IMR-90 (cell line): ENCODE measurements around the gene DPYD. TPM values are rescaled to one million over a fixed set of nuclear protein-coding genes. Genes with fewer than 3 reads are reported as not detected.

Experiments used
- ATAC-seq: fragments of 200-7000 bp; cut with Tn5 transposase; 2 replicates; pipeline ENCODE4 v1.9.1; 2020; ENCODE audit warnings: low read depth, mild to moderate bottlenecking, moderate library complexity
- BruUV-seq: library from RNA; stranded (reverse); fragments of 400-500 nt; replicated peaks from 2 replicates; lab custom pipeline; 2021; lab: Mats Ljungman, UMichigan
- CTCF ChIA-PET: fragments of 300-600 bp; formaldehyde crosslinking; extraction: SDS; loops from one replicate; lab custom pipeline; 2021; ENCODE audit warnings: antibody characterized with exemption; lab: Yijun Ruan, JAX
- POLR2A ChIA-PET: fragments of 300-600 bp; sonication (Branson Sonifier 250); formaldehyde crosslinking; loops from one replicate; lab custom pipeline; 2022; ENCODE audit warnings: antibody characterized with exemption; ENCODE audit not compliant: unreplicated experiment; lab: Charles Lee
- DNase-seq: peaks from one replicate; pipeline ENCODE4 v3.0.0; 2013
- H2AFZ ChIP-seq: replicated peaks from 2 replicates; pipeline ENCODE3; 2013; ENCODE audit warnings: low read length, mild to moderate bottlenecking; ENCODE audit not compliant: poor library complexity
- H2AK5ac ChIP-seq: 2 replicates; pipeline ENCODE4 v1.6.1; 2013; ENCODE audit warnings: low read depth, low read length, inconsistent platforms
- H2AK9ac ChIP-seq: replicated peaks from 2 replicates; pipeline ENCODE3; 2013; ENCODE audit warnings: mild to moderate bottlenecking, low read depth, low read length, moderate library complexity; ENCODE audit not compliant: poor library complexity
- H2BK120ac ChIP-seq: 2 replicates; pipeline ENCODE4 v1.6.1; 2013; ENCODE audit warnings: low read depth, low read length, inconsistent platforms
- H2BK15ac ChIP-seq: 3 replicates; pipeline ENCODE4 v1.6.1; 2013; ENCODE audit warnings: low read depth, low read length, inconsistent platforms
- H2BK20ac ChIP-seq: 2 replicates; pipeline ENCODE4 v1.6.1; 2013; ENCODE audit warnings: low read depth, mild to moderate bottlenecking, inconsistent platforms, low read length, moderate library complexity
- H2BK5ac ChIP-seq: 2 replicates; pipeline ENCODE4 v1.6.1; 2013; ENCODE audit warnings: mild to moderate bottlenecking, low read depth, low read length, inconsistent platforms; ENCODE audit not compliant: poor library complexity, severe bottlenecking
- H3K14ac ChIP-seq: replicated peaks from 2 replicates; pipeline ENCODE4 v1.6.1; 2013; ENCODE audit warnings: low read depth, low read length, inconsistent platforms
- H3K18ac ChIP-seq: 2 replicates; pipeline ENCODE4 v1.6.1; 2013; ENCODE audit warnings: low read depth, low read length, control low read depth
- H3K23ac ChIP-seq: 2 replicates; pipeline ENCODE4 v1.6.1; 2013; ENCODE audit warnings: low read depth, low read length, inconsistent platforms
- H3K27ac ChIP-seq: 2 replicates; pipeline ENCODE4 v1.5.1; 2013; ENCODE audit warnings: mild to moderate bottlenecking, control low read depth, low read length; ENCODE audit not compliant: insufficient read depth
- H3K27me3 ChIP-seq: 2 replicates; pipeline ENCODE4 v1.6.1; 2013; ENCODE audit warnings: low read length; ENCODE audit not compliant: control insufficient read depth, insufficient read depth
- H3K36me3 ChIP-seq: 2 replicates; pipeline ENCODE4 v1.6.1; 2013; ENCODE audit warnings: low read length, mixed read lengths; ENCODE audit not compliant: control insufficient read depth, insufficient read depth
- H3K4ac ChIP-seq: 2 replicates; pipeline ENCODE4 v1.6.1; 2013; ENCODE audit warnings: low read depth, low read length, inconsistent platforms
- H3K4me1 ChIP-seq: 2 replicates; pipeline ENCODE4 v1.6.1; 2013; ENCODE audit warnings: low read length, mixed read lengths; ENCODE audit not compliant: control insufficient read depth, insufficient read depth
- H3K4me2 ChIP-seq: 2 replicates; pipeline ENCODE4 v1.6.1; 2013; ENCODE audit warnings: low read depth, mild to moderate bottlenecking, control low read depth, low read length, moderate library complexity
- H3K4me3 ChIP-seq: 2 replicates; pipeline ENCODE4 v1.5.1; 2013; ENCODE audit warnings: low read depth, mild to moderate bottlenecking, control low read depth, low read length, moderate library complexity; ENCODE audit not compliant: insufficient read depth
- H3K56ac ChIP-seq: 2 replicates; pipeline ENCODE4 v1.6.1; 2013; ENCODE audit warnings: low read length, inconsistent platforms; ENCODE audit not compliant: insufficient read depth; ENCODE audit errors: extremely low read depth
- H3K79me1 ChIP-seq, 2 experiments: 2 replicates each; pipeline ENCODE4 v1.6.1; 2013; ENCODE audit warnings: low read length in 2 of 2, inconsistent platforms in 1 of 2, low read depth in 1 of 2
- H3K9ac ChIP-seq: 2 replicates; pipeline ENCODE4 v1.6.1; 2013; ENCODE audit warnings: low read depth, low read length, control low read depth
- H3K9me1 ChIP-seq: 2 replicates; pipeline ENCODE4 v1.6.1; 2013; ENCODE audit warnings: low read length, inconsistent platforms; ENCODE audit not compliant: insufficient read depth
- H3K9me3 ChIP-seq: 2 replicates; pipeline ENCODE4 v1.6.1; 2013; ENCODE audit warnings: low read length; ENCODE audit not compliant: control insufficient read depth, insufficient read depth
- H4K20me1 ChIP-seq: 2 replicates; pipeline ENCODE4 v1.6.1; 2013; ENCODE audit warnings: low read length, inconsistent platforms; ENCODE audit not compliant: insufficient read depth
- H4K5ac ChIP-seq: 2 replicates; pipeline ENCODE4 v1.6.1; 2013; ENCODE audit warnings: mild to moderate bottlenecking, low read depth, low read length, control low read depth
- H4K8ac ChIP-seq, 2 experiments: 2 replicates each; pipeline ENCODE4 v1.6.1; 2013; ENCODE audit warnings: low read depth in 2 of 2, low read length in 2 of 2, control low read depth in 1 of 2, inconsistent platforms in 1 of 2
- H4K91ac ChIP-seq: 2 replicates; pipeline ENCODE4 v1.6.1; 2013; ENCODE audit warnings: low read depth, low read length, inconsistent platforms; ENCODE audit not compliant: insufficient read depth
- NFE2L2 ChIP-seq: fragments of 150-350 bp; IDR thresholded peaks from 2 replicates; pipeline ENCODE4 v1.6.1; 2016; ENCODE audit warnings: low read depth, mild to moderate bottlenecking, low read length
- POLR2A ChIP-seq: IDR thresholded peaks from 2 replicates; pipeline ENCODE4 v1.6.1; 2012; ENCODE audit warnings: mild to moderate bottlenecking, low read depth, low read length
- RFX5 ChIP-seq: IDR thresholded peaks from 2 replicates; pipeline ENCODE4 v1.8.0; 2012; ENCODE audit warnings: low read depth, mild to moderate bottlenecking, low read length, moderate library complexity
- SMC3 ChIP-seq: fragments of 150-350 bp; IDR thresholded peaks from 2 replicates; pipeline ENCODE4 v1.6.1; 2016; ENCODE audit warnings: low read depth, mild to moderate bottlenecking, antibody characterized with exemption, low read length, moderate library complexity
- WGBS, 2 experiments: methylation state at CpG; one replicate each; pipeline versions ENCODE4 v1.1.5 to v1.1.7; 2013; ENCODE audit warnings: missing lambda C conversion rate in 2 of 2; ENCODE audit not compliant: insufficient read length in 1 of 2; ENCODE audit errors: extremely low coverage in 2 of 2; 5-methylcytosine and 5-hydroxymethylcytosine counted together
- dilution Hi-C: fragments of 300-500 bp; cut with HindIII; formaldehyde crosslinking; loops from one replicate; pipeline ENCODE4 v1.14.3; 2018; ENCODE audit warnings: low sequenced_read_pairs; ENCODE audit not compliant: unreplicated experiment
- in situ Hi-C: fragments of 300-500 bp; cut with MboI; formaldehyde crosslinking; loops from 3 replicates; pipeline ENCODE4 v1.14.3; 2019; ENCODE audit warnings: low sequenced_read_pairs, inconsistent platforms, mixed read lengths
- intact Hi-C: fragments of 100-400 bp; cut with micrococcal nuclease; formaldehyde crosslinking; loops from 2 replicates; pipeline ENCODE4 v1.10.0; 2022
- polyA plus RNA-seq, 3 experiments: library from polyadenylated mRNA; depleted of rRNA; stranded (reverse); fragments of >200 nt; gene quantifications; 2 replicates each; pipeline ENCODE4 v1.2.3, GENCODE V29; 2012; ENCODE audit warnings: low replicate concordance in 1 of 3
- total RNA-seq: library from RNA; depleted of rRNA; stranded (reverse); fragments of >200 nt; gene quantifications from 2 replicates; pipeline ENCODE4 v1.2.3, GENCODE V29; 2012

DPYD gene
- total and polyA plus RNA-seq, 2 of the 4 experiments (the other 2 are of a cell fraction) = 9.3 to 47.3 TPM

DNA sequence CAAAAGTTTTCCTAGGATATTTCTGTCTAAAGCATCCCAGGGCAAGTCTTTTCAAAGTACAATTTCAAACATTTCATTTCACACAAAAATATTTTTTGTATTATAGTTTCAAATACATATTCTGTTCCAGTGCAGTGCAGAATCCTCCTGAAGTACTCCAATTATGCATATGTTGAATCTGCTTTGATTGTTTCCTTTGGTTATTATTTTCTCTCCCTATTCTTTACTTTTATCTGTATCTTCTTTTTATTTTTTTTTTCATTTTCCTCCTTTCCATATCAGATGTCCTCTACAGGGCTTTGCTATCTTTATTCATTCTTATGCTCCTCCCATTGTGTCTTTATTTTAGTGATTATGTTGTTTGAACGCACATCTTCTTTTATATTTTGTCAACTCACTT lies 274.8 kb downstream of the DPYD start:
- ChIA-PET CTCF (no interaction called here), POLR2A (no interaction called here)
- DNase-seq (no peak), ATAC-seq (no peak)
- Histone ChIP-seq H3K36me3 (no peaks in the 10 kb centered on the region), H3K4ac (no peak overlapping the region), H2AK9ac (no peak overlapping the region), H2BK120ac (no peak overlapping the region), H3K4me3 (no peak overlapping the region), H3K18ac (no peak overlapping the region), H3K27ac (no peak overlapping the region), H3K14ac (no peak overlapping the region), H3K56ac (no peak overlapping the region), H3K4me2 (no peak overlapping the region), H3K23ac (no peak overlapping the region), H3K9me1 (no peaks in the 10 kb centered on the region), H3K4me1 (no peaks in the 10 kb centered on the region), H3K27me3 (no peaks in the 10 kb centered on the region), H3K9ac (no peak overlapping the region), H3K79me1 (no peaks in the 10 kb centered on the region), H4K20me1 (no peaks in the 10 kb centered on the region), H4K91ac (no peak overlapping the region), H2AK5ac (no peak overlapping the region), H4K8ac (no peak overlapping the region), H3K9me3 (peaks cover 3% of the 10 kb centered on the region), H4K5ac (no peak overlapping the region), H2BK20ac (no peak overlapping the region), H2AFZ (no peak overlapping the region), H2BK15ac (no peak overlapping the region), H2BK5ac (no peak overlapping the region)
- intact Hi-C loops = no loop called here
- WGBS, 2 experiments = no CpG with 5 or more reads among the region's 1 CpG
- in situ Hi-C loops = no loop called here
- TF ChIP-seq POLR2A = no peak
- TF ChIP-seq NFE2L2 = no peak
- TF ChIP-seq SMC3 = no peak
- no peak for TF ChIP-seq RFX5
- no TSS peak for BruUV-seq
- dilution Hi-C loops = no loop called here
